Measurements from ENCODE around the gene EIF2AK3. TPM values are rescaled to one million over a fixed set of nuclear protein-coding genes. Genes with fewer than 3 reads are reported as not detected.

The EIF2AK3 gene
- total and polyA plus RNA-seq, 2 of the 4 experiments (the other 2 are of a cell fraction): 7.9 to 22.8 TPM

- peaks cover 19% of the 10 kb centered on the region for H4K20me1 ChIP-seq (ENCODE audit: insufficient read depth, low read length)
- no peaks in the 10 kb centered on the region for H3K27me3 ChIP-seq (ENCODE audit: control insufficient read depth, insufficient read depth, low read length)
- H3K14ac ChIP-seq (replicated peaks; ENCODE audit: low read depth, low read length): peak overlapping the region; percentile 98
- peak overlapping the region; percentile 98; the same call in 1 of the 2 replicates for H3K56ac ChIP-seq (ENCODE audit: extremely low read depth, insufficient read depth, low read length)
- H2AK9ac ChIP-seq (replicated peaks; ENCODE audit: low read depth, low read length, poor library complexity): peak overlapping the region; percentile 35
- H3K4me3 ChIP-seq (ENCODE audit: insufficient read depth, low read depth, low read length): peak overlapping the region; percentile 61; the same call in 1 of the 2 replicates
- no peaks in the 10 kb centered on the region for H3K9me3 ChIP-seq (ENCODE audit: control insufficient read depth, insufficient read depth, low read length)
- peaks cover 14 to 32% of the 10 kb centered on the region in 2 experiments; a peak in 3 of 4 replicates for H3K79me1 ChIP-seq (ENCODE audit: low read depth in 1 of 2, low read length in 2 of 2)
- dilution Hi-C loops (cut with HindIII; ENCODE audit: low sequenced_read_pairs, unreplicated experiment) (no loop called here), in situ Hi-C loops (cut with MboI; ENCODE audit: low sequenced_read_pairs) (no loop called here), intact Hi-C loops (cut with micrococcal nuclease) (loop anchor here (10.0 kb wide), 1 partner anchor 64 kb away; no protein-coding TSS in a partner anchor)
- peak overlapping the region; percentile 97 for H3K9ac ChIP-seq (ENCODE audit: low read depth, low read length)
- no peak overlapping the region for H3K23ac ChIP-seq (ENCODE audit: low read depth, low read length)
- H3K36me3 ChIP-seq (ENCODE audit: control insufficient read depth, insufficient read depth, low read length): no peaks in the 10 kb centered on the region
- H2AK5ac ChIP-seq (ENCODE audit: low read depth, low read length): peak overlapping the region; percentile 93
- H3K9me1 ChIP-seq (ENCODE audit: insufficient read depth, low read length): peaks cover 8% of the 10 kb centered on the region; the same call in 1 of the 2 replicates
- TF ChIP-seq NFE2L2 (IDR thresholded peaks at IDR 0.05; ENCODE audit: low read depth, low read length) (no peak), MAFK (IDR thresholded peaks at IDR 0.05; ENCODE audit: low read depth, low read length) (no peak), CEBPB (IDR thresholded peaks at IDR 0.05; ENCODE audit: low read depth, low read length) (no peak), USF2 (IDR thresholded peaks at IDR 0.05; ENCODE audit: low read depth, low read length) (no peak), FOS (IDR thresholded peaks at IDR 0.05; ENCODE audit: low read depth, low read length) (no peak), RCOR1 (IDR thresholded peaks at IDR 0.05; ENCODE audit: insufficient replicate concordance, low read length) (no peak), RFX5 (IDR thresholded peaks at IDR 0.05; ENCODE audit: low read depth, low read length) (no peak), MXI1 (IDR thresholded peaks at IDR 0.05; ENCODE audit: borderline replicate concordance, low read depth, low read length) (no peak), CTCF (conservative IDR thresholded peaks at IDR 0.05; ENCODE audit: low read depth, low read length) (no peak), POLR2A (IDR thresholded peaks at IDR 0.05; ENCODE audit: low read depth, low read length) (no peak), RAD21 (IDR thresholded peaks at IDR 0.05; ENCODE audit: low read length) (no peak), BHLHE40 (IDR thresholded peaks at IDR 0.05; ENCODE audit: low read depth, low read length) (no peak), MAZ (IDR thresholded peaks at IDR 0.05; ENCODE audit: borderline replicate concordance, low read depth, low read length) (no peak), CHD1 (IDR thresholded peaks at IDR 0.05; ENCODE audit: low read depth, low read length) (no peak), SMC3 (IDR thresholded peaks at IDR 0.05; ENCODE audit: low read depth, low read length) (no peak), ELK1 (IDR thresholded peaks at IDR 0.05; ENCODE audit: borderline replicate concordance, low read depth, low read length) (no peak)
- no CpG with 5 or more reads among the region's 8 CpGs for WGBS, 2 experiments (ENCODE audit: extremely low coverage in 2 of 2, insufficient read length in 1 of 2)
- ATAC-seq (ENCODE audit: low read depth) (no peak), DNase-seq (no peak)
- H3K18ac ChIP-seq (ENCODE audit: low read depth, low read length): no peak overlapping the region
- H3K4ac ChIP-seq (ENCODE audit: low read depth, low read length): peak overlapping the region; percentile 96
- H3K4me2 ChIP-seq (ENCODE audit: low read depth, low read length): peak overlapping the region; percentile 81
- no TSS peak for BruUV-seq (replicated peaks)
- ChIA-PET CTCF (no interaction called here), POLR2A (ENCODE audit: unreplicated experiment) (no interaction called here)
- peak overlapping the region; percentile 83 to 99; a peak in 3 of 4 replicates for H4K8ac ChIP-seq (ENCODE audit: low read depth in 2 of 2, low read length in 2 of 2)
- H2BK120ac ChIP-seq (ENCODE audit: low read depth, low read length): peak overlapping the region; percentile 34; the same call in 1 of the 2 replicates
- peak overlapping the region; percentile 94 for H3K27ac ChIP-seq (ENCODE audit: insufficient read depth, low read length)
- H4K5ac ChIP-seq (ENCODE audit: low read depth, low read length): peak overlapping the region; percentile 95
- H2BK15ac ChIP-seq (ENCODE audit: low read depth, low read length): peak overlapping the region; percentile 98; the same call in 1 of the 3 replicates
- peak overlapping the region; percentile 96 for H2BK5ac ChIP-seq (ENCODE audit: low read depth, low read length, poor library complexity, severe bottlenecking)
- peaks cover 4% of the 10 kb centered on the region for H3K4me1 ChIP-seq (ENCODE audit: control insufficient read depth, insufficient read depth, low read length)
- H2BK20ac ChIP-seq (ENCODE audit: low read depth, low read length): no peak overlapping the region
- H4K91ac ChIP-seq (ENCODE audit: insufficient read depth, low read depth, low read length): peak overlapping the region; percentile 100
- H2AFZ ChIP-seq (replicated peaks; ENCODE audit: low read length, poor library complexity): no peak overlapping the region
These were observed 1.3 kb upstream of the EIF2AK3 start for GRCh38 chr2:88628571-88628939.
